GM21423 (cell line): ENCODE data around the gene ERBIN.
"Not testable (repeated sequence)": the region's sequence is repeated elsewhere in the genome, so short reads cannot be mapped to it uniquely, and the experiment has no call there.

Source experiments
- ATAC-seq: cut with Tn5 transposase; IDR thresholded peaks from one replicate; pipeline ENCODE4 v1.9.1; 2021; ENCODE audit warnings: mild to moderate bottlenecking, moderate library complexity; ENCODE audit not compliant: unreplicated experiment

ERBIN gene, protein sequence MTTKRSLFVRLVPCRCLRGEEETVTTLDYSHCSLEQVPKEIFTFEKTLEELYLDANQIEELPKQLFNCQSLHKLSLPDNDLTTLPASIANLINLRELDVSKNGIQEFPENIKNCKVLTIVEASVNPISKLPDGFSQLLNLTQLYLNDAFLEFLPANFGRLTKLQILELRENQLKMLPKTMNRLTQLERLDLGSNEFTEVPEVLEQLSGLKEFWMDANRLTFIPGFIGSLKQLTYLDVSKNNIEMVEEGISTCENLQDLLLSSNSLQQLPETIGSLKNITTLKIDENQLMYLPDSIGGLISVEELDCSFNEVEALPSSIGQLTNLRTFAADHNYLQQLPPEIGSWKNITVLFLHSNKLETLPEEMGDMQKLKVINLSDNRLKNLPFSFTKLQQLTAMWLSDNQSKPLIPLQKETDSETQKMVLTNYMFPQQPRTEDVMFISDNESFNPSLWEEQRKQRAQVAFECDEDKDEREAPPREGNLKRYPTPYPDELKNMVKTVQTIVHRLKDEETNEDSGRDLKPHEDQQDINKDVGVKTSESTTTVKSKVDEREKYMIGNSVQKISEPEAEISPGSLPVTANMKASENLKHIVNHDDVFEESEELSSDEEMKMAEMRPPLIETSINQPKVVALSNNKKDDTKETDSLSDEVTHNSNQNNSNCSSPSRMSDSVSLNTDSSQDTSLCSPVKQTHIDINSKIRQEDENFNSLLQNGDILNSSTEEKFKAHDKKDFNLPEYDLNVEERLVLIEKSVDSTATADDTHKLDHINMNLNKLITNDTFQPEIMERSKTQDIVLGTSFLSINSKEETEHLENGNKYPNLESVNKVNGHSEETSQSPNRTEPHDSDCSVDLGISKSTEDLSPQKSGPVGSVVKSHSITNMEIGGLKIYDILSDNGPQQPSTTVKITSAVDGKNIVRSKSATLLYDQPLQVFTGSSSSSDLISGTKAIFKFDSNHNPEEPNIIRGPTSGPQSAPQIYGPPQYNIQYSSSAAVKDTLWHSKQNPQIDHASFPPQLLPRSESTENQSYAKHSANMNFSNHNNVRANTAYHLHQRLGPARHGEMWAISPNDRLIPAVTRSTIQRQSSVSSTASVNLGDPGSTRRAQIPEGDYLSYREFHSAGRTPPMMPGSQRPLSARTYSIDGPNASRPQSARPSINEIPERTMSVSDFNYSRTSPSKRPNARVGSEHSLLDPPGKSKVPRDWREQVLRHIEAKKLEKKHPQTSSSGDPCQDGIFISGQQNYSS (N-terminal part only)

DNA sequence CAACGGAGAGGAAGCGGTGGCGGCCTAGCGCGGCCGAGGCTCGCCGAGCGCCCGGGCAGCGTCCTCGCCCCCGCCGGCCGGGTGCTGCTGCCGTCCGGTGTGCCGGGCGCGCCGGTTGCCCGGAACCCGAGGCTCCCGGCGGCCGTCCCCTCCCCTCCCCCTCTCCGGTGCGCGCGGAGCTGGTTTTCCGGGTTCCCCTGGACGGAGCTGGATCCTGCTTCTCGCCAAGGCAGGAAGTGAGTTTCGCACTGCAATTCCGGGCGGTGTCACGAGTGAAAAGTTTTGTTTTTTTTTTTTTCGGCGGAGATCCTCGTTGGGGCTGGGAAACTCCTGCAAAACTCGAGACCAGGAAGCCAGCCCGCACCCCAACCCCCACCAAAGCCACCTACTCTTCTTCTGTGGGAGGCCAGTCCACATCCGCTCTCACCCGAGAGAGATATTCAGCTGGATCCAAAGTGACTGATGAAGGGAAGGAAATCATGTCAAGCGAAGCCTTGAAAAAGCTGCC is at the start of gene ERBIN:
Gene ERBIN (plus strand): TSS at position 300 of the 508 bp plus-strand sequence. CDS start 66,144 bp downstream, outside the sequence.
- peak; percentile 17 for ATAC-seq

DNA sequence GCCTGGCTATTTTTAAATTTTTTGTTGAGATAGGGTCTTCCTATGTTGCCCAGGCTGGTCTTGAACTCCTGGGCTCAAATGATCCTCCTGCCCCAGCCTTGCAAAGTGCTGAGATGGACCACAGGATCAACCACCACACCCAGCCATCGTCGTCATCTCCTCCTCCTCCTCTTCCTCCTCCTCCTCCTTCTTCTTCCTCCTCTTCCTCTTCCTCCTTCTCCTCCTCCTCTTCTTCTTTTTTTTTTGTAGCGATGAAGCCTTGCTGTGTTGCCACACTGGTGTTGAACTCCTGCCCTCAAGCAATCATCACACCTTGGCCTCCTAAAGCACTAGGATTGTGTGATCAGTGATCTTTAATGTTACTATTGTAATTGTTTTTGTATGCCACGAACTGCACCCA is 49.4 kb upstream of the ERBIN start:
- no peak for ATAC-seq

GRCh38 chr5:65879668-65880256 is 46.6 kb upstream of the ERBIN start:
- not testable (repeated sequence) for ATAC-seq

DNA sequence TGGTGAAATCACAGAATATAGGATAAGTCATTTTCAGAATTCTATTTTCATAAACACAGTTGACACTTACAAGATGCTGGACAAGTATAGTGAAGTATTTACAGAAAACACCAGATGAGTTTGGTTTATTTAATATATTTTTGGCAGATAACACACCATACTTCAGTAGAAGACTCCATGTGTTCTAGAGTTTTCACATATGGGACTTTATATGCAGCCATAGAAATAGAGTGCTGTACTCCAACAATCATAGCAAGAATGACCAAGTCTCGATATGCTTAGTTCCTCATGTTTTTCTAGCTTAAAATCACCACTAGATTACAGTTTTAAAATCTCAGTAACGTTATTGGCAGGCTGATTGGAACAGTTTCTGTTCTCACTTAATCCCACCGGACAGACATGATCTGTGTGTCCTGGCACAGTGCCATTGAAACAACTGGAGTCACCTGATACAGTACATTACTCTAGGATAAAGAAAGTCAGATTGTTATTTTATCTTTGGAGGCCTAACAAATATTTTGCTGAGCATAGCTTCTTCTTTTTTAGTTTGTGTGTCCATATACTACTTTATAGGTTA is 45.8 kb upstream of the ERBIN start:
- no peak for ATAC-seq

DNA sequence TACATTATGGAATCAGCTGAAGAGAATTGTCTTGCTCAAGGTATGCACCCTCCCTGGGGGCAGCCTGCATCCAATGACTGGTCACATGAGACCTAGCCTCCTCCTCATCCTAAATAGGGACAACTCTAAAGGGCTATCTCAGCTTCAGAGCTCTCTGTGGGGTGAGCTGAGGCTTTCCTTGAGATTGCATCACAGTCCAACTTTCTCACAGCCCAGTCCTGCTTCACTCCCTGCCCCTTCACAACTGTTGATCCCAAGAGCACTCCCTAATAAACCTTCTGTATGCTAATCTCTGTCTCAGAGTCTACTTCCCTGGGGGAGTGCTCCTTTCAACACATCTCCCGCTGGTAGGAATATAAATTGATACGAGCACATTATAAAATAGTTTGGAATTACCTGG is 44.1 kb upstream of the ERBIN start:
- ATAC-seq = no peak

DNA sequence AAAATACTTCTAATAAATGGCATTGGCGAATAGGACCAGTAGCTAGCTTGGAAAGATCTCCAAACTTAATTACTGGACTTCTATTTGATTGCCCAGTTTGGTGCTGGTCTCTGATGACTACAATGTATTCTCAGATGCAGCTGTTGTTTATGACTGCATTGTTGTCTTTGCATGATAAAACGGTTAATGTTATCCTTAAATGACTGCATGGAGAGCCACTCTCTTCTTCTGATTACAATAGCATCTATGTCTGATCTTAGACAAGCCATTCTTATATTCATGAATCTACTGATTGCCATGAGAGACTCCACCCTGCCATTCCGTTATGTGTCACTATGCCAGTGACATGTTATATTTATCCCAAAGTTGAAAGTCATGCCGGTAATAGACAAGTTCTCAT is 42.9 kb upstream of the ERBIN start:
- ATAC-seq = no peak

- ATAC-seq = no peak
These were observed 40.0 kb upstream of the ERBIN start for GRCh38 chr5:65886387-65886786.

GRCh38 chr5:65892024-65892423 is 34.4 kb upstream of the ERBIN start:
- ATAC-seq = not testable (repeated sequence)

DNA sequence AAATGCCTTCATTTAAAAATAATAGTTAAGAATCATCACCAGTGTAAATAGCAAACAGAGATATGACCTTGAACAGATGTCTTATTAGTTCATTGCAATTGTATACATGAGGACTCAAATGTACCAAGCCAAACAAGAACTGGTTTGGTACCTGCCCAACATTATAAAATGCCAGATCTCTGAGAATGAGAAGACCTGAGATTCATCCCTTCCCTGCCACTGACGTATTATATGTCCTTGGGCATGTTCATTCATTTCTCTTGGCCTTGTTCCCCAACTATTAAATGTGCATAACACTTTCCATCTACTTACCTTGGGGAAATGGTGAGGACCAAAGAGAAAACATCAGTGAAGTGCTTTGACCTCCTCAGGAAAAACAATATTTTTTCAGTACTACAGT is 33.6 kb upstream of the ERBIN start:
- no peak for ATAC-seq

GRCh38 chr5:65893749-65894430 is 32.5 kb upstream of the ERBIN start:
- ATAC-seq = no peak

DNA sequence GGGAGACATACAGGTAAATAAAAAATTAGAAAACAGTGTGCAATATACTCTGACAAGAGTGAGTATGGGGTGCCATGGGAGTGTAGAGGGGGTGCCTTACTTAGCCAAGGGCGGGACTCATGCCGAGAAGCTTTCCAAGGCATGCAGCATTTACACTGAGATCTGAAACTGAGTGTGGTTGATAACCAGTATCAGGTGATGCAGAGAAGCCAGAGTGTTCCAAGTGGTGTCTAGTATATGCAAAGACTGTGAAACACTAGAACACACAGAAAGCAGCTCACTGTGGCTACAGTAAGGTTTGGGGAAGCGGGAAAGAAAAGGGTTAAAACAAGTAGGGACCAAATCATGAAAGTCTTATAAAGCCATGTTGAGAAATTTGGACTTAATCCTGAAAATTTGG is 30.5 kb upstream of the ERBIN start:
- no peak for ATAC-seq

- ATAC-seq = no peak
These were observed 25.6 kb upstream of the ERBIN start for GRCh38 chr5:65900746-65901145.

- ATAC-seq = no peak
These were observed 24.3 kb upstream of the ERBIN start for GRCh38 chr5:65902104-65902503.

DNA sequence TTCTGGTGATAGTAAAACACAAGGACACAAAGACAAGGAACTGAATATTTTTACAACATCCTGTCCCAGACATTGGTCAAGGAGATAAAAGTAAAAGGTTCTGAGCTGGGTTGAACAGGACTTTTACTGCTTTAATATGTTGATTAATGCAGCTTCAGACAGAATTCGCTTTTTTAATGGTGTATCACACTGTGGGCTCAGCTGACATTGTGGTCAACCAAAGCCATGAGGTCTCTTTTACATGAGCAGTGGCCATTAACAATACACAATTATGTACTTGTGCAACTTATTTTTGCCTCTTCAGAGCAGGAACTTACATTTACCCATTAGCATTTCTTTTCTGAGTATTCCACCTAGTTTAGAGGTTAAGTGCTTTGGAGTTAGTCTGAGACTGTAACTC is 22.8 kb upstream of the ERBIN start:
- ATAC-seq = no peak

DNA sequence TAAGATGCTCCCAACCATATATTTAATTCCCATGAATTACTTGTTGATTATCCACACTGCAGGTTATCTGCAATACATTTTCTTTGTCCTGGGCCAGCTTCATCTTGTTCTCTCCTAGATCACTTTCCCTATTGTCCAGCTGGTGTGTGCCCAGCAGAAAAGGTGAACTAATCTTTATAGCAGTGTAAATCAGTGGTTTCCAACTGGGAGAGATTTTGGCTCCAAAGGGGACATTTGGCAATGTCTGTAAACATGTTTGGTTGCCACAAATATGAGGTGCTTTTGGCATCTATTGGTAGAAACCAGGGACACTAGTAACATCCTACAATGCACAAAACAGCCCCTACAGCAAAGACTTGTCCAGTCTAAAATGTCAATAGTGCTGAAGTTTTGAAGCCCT is 20.1 kb upstream of the ERBIN start:
- ATAC-seq = no peak

DNA sequence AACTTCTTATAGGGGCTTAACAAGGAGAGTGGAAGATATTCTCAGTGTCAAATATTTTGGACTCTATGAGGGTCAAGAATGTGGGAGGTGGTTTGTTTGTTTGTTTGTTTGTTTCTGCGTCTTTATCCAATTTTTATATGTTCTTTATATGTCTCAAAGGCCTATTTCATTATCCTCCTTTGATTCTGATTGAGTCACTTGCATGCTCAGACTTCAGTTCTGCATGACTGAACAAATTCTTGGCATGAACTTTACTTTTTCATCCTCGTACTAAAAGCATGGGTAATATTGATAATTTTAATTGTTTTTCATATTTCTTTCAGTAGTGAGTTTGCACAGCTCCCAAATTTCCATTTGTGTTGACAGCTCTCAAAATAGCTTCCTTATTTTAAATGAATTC is 19.2 kb upstream of the ERBIN start:
- ATAC-seq = no peak

DNA sequence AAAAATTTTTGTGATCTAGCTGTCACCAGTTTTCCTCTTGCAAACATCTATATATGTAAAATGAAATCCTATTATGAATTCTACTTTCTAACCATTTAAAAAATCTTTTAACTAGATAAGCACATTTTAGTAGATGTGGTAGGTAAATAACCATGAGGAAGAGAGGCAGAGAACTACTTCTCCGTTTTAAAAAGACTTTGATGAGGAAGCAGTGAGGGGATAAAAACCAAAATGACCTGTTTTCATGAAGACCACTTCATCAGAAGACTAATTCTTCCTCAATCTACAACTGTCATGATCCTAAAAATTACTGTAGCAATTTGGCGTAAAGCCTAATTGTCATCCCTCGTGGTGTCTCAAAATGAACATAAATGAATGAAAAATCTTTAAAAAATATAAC is 15.7 kb upstream of the ERBIN start:
- no peak for ATAC-seq

GRCh38 chr5:65912311-65912710 is 14.1 kb upstream of the ERBIN start:
- no peak for ATAC-seq

DNA sequence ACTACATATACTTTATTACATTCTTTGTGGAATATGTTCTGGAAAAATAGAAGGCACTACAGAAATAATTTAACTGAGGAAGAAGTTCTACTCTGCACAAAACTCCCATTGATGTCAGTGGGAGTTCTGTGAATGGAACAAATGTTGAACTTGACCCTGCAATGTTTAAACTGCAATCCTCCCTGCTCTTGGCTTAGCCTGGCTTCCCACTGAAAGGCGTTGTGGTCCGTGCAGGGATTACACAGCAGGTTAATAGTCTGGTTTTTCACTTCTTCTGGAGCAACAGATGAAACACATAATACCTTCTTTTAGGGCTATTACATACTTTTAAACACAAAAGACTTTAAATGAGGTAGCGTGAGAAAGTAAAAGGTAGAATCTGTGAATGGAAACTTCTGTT is 12.9 kb upstream of the ERBIN start:
- ATAC-seq = no peak
